Endothelial cell of umbilical vein (primary cell): ENCODE measurements around the gene ZNF324. TPM values are rescaled to one million over a fixed set of nuclear protein-coding genes. Genes with fewer than 3 reads are reported as not detected.

Experiments used
- BruUV-seq: library from RNA; stranded (reverse); fragments of 400-500 nt; replicated peaks from 2 replicates; lab custom pipeline; 2021; lab: Mats Ljungman, UMichigan
- CTCF ChIA-PET: fragments of 300-600, 350-600 bp; sonication (Branson Sonifier 250); formaldehyde crosslinking; loops from one replicate; lab custom pipeline; 2021; ENCODE audit warnings: antibody characterized with exemption, inconsistent platforms; lab: Charles Lee
- POLR2A ChIA-PET: fragments of 300-600, 350-600 bp; sonication (Branson Sonifier 250); formaldehyde crosslinking; loops from one replicate; lab custom pipeline; 2021; ENCODE audit warnings: antibody characterized with exemption, inconsistent platforms; lab: Charles Lee
- DNase-seq: peaks from one replicate; pipeline ENCODE4 v3.0.0-alpha.2; 2011; ENCODE audit warnings: low read depth, low spot score
- FAIRE-seq: peaks from 2 replicates; lab custom pipeline; 2011; peaks lifted over from hg19 to GRCh38; lab: Jason Lieb, UNC
- H2AFZ ChIP-seq: 2 replicates; pipeline ENCODE4 v1.6.0; 2012; ENCODE audit warnings: low read depth, low read length, control low read depth, inconsistent platforms
- H3K27ac ChIP-seq: 2 replicates; pipeline ENCODE4 v1.5.1; 2011; ENCODE audit warnings: low read depth, mild to moderate bottlenecking, control low read depth, low read length, moderate library complexity; ENCODE audit not compliant: insufficient read depth
- H3K27me3 ChIP-seq, 2 experiments: 2 replicates each; pipeline versions ENCODE4 v1.6.0 to v1.6.1; 2011; ENCODE audit warnings: low read length in 2 of 2, mixed read lengths in 1 of 2; ENCODE audit not compliant: control insufficient read depth in 2 of 2, insufficient read depth in 2 of 2
- H3K36me3 ChIP-seq, 2 experiments: 2 replicates in 1 of 2; 3 replicates in 1 of 2; pipeline ENCODE4 v1.5.1; 2011; ENCODE audit warnings: low read length in 2 of 2, mild to moderate bottlenecking in 1 of 2, moderate library complexity in 1 of 2; ENCODE audit not compliant: control insufficient read depth in 2 of 2, insufficient read depth in 2 of 2; ENCODE audit errors: extremely low read depth in 1 of 2
- H3K4me1 ChIP-seq: 3 replicates; pipeline ENCODE4 v1.5.1; 2011; ENCODE audit warnings: mild to moderate bottlenecking, low read length; ENCODE audit not compliant: control insufficient read depth, insufficient read depth; ENCODE audit errors: extremely low read depth
- H3K4me2 ChIP-seq: 2 replicates; pipeline ENCODE4 v1.6.1; 2011; ENCODE audit warnings: low read length, control low read depth, mixed read lengths; ENCODE audit not compliant: insufficient read depth
- H3K4me3 ChIP-seq, 3 experiments: fragments of 200-600 bp in 1 of 3; sonication (generic), shearing (Covaris generic) in 1 of 3; replicated peaks in 1 of 3; 2 replicates each; pipeline ENCODE4 v1.5.1; 2011 to 2016; ENCODE audit warnings: control low read depth in 3 of 3, low read length in 3 of 3, mild to moderate bottlenecking in 2 of 3, inconsistent platforms in 1 of 3, low read depth in 1 of 3, moderate library complexity in 1 of 3; ENCODE audit not compliant: insufficient read depth in 1 of 3
- H3K79me2 ChIP-seq: 2 replicates; pipeline ENCODE4 v1.6.0; 2012; ENCODE audit warnings: low read length, inconsistent platforms; ENCODE audit not compliant: control insufficient read depth, insufficient read depth
- H3K9ac ChIP-seq: replicated peaks from 2 replicates; pipeline ENCODE3; 2011; ENCODE audit warnings: low read length, control low read depth; ENCODE audit not compliant: insufficient read depth; ENCODE audit errors: extremely low read depth
- H3K9me1 ChIP-seq: replicated peaks from 3 replicates; pipeline ENCODE4 v1.6.0; 2011; ENCODE audit warnings: mild to moderate bottlenecking, low read length; ENCODE audit not compliant: control insufficient read depth, insufficient read depth; ENCODE audit errors: extremely low read depth
- H3K9me3 ChIP-seq: replicated peaks from 2 replicates; pipeline ENCODE4 v1.5.1; 2012; ENCODE audit warnings: low read length, inconsistent platforms; ENCODE audit not compliant: control insufficient read depth, insufficient read depth
- H4K20me1 ChIP-seq: replicated peaks from 2 replicates; pipeline ENCODE3; 2011; ENCODE audit warnings: mild to moderate bottlenecking, low read length; ENCODE audit not compliant: control insufficient read depth, insufficient read depth; ENCODE audit errors: extremely low read depth
- CTCF ChIP-seq, 2 donors: IDR thresholded peaks; 1 replicate in 1 of 2; 2 replicates in 1 of 2; pipeline ENCODE4 v1.5.1; 2011; ENCODE audit warnings: low read length in 2 of 2, mild to moderate bottlenecking in 2 of 2, moderate library complexity in 2 of 2, control low read depth in 1 of 2, inconsistent platforms in 1 of 2, low read depth in 1 of 2; ENCODE audit not compliant: insufficient read depth in 1 of 2; ENCODE audit errors: extremely low read depth in 1 of 2
- EZH2 ChIP-seq: IDR thresholded peaks from 2 replicates; pipeline ENCODE4 v1.6.1; 2012; ENCODE audit warnings: borderline replicate concordance, low read depth, mild to moderate bottlenecking, moderate library complexity, low read length, inconsistent platforms; ENCODE audit not compliant: severe bottlenecking
- FOS ChIP-seq: IDR thresholded peaks from 2 replicates; pipeline ENCODE4 v1.6.1; 2011; ENCODE audit warnings: mild to moderate bottlenecking, low read length, moderate library complexity, borderline replicate concordance; ENCODE audit not compliant: insufficient read depth
- GATA2 ChIP-seq: IDR thresholded peaks from 2 replicates; pipeline ENCODE4 v1.7.0; 2011; ENCODE audit warnings: low read depth, mild to moderate bottlenecking, moderate library complexity, mixed read lengths, low read length; ENCODE audit not compliant: insufficient read length, insufficient read depth
- JUN ChIP-seq: IDR thresholded peaks from 2 replicates; pipeline ENCODE4 v1.6.1; 2011; ENCODE audit warnings: borderline replicate concordance, low read depth; ENCODE audit not compliant: insufficient read length, insufficient read depth
- MYC ChIP-seq: IDR thresholded peaks from one replicate; pipeline ENCODE4 v1.6.1; 2011; ENCODE audit warnings: mild to moderate bottlenecking, low read depth, low read length
- POLR2A ChIP-seq: IDR thresholded peaks from 2 replicates; pipeline ENCODE4 v1.6.1; 2012; ENCODE audit warnings: low read depth, mild to moderate bottlenecking, control low read depth, low read length
- POLR2AphosphoS5 ChIP-seq: IDR thresholded peaks from 2 replicates; pipeline ENCODE4 v1.6.1; 2012; ENCODE audit warnings: low read depth, mild to moderate bottlenecking, control low read depth, low read length, moderate library complexity; ENCODE audit not compliant: insufficient read depth
- dilution Hi-C: fragments of 300-500 bp; cut with MboI; formaldehyde crosslinking; loops from one replicate; pipeline ENCODE4 v1.15.0; 2019; ENCODE audit warnings: low sequenced_read_pairs; ENCODE audit not compliant: extremely low pct_ligation_motif_present
- intact Hi-C: fragments of 100-400 bp; cut with micrococcal nuclease; formaldehyde crosslinking; loops from one replicate; pipeline ENCODE4 v1.10.0; 2022
- polyA plus RNA-seq, 4 experiments: library from polyadenylated mRNA; depleted of rRNA in 3 of 4; stranded (reverse) in 3 of 4; unstranded in 1 of 4; fragments of >200 nt; gene quantifications; 2 replicates each; pipeline versions ENCODE4 v1.2.1 to v1.2.3, GENCODE V29; 2011 to 2012; ENCODE audit warnings: missing spikeins in 1 of 4
- total RNA-seq: library from RNA; stranded (reverse); gene quantifications from 2 replicates; pipeline ENCODE4 v1.2.3, GENCODE V29; 2021

Gene ZNF324
- total and polyA plus RNA-seq, 2 donors (not counting 3 experiments of a cell fraction or from before 2014, with no cell fraction given) = 6.4 to 8.7 TPM

GRCh38 chr19:58480831-58481230, 14.0 kb downstream of the ZNF324 start:
- BruUV-seq = no TSS peak
- H3K4me3 ChIP-seq = no peak overlapping the region
- ChIA-PET CTCF (no interaction called here), POLR2A (no interaction called here)
- no peak for TF ChIP-seq FOS
- TF ChIP-seq CTCF (IDR thresholded peaks at IDR 0.05; ENCODE audit: extremely low read depth in 1 of 2, insufficient read depth in 1 of 2, low read depth in 1 of 2, low read length in 2 of 2) = no peak
- no peak for TF ChIP-seq POLR2AphosphoS5
- TF ChIP-seq GATA2 = no peak
- TF ChIP-seq POLR2A = no peak
- no peak for TF ChIP-seq JUN
- TF ChIP-seq MYC = no peak
- TF ChIP-seq EZH2 = no peak
- H3K27ac ChIP-seq = no peak overlapping the region
- no peaks in the 10 kb centered on the region for H3K27me3 ChIP-seq
- H2AFZ ChIP-seq = no peak overlapping the region
- intact Hi-C loops = no loop called here
- H3K9me1 ChIP-seq = no peaks in the 10 kb centered on the region
- no peak for FAIRE-seq
- no peak overlapping the region for H3K4me2 ChIP-seq
- H3K4me1 ChIP-seq = peaks cover 3% of the 10 kb centered on the region
- H4K20me1 ChIP-seq = no peaks in the 10 kb centered on the region
- DNase-seq = no peak
- no peaks in the 10 kb centered on the region for H3K36me3 ChIP-seq
- dilution Hi-C loops = no loop called here
- H3K9me3 ChIP-seq = no peaks in the 10 kb centered on the region
- H3K79me2 ChIP-seq = no peaks in the 10 kb centered on the region
- no peak overlapping the region for H3K9ac ChIP-seq
